ENCODE measurements around the gene RTP3. TPM values are rescaled to one million over a fixed set of nuclear protein-coding genes. Genes with fewer than 3 reads are reported as not detected.

Gene RTP3
- polyA plus RNA-seq, 1 donor from 2014 or later, result not detected

GRCh38 chr3:46496746-46497555 lies 825 bp upstream of the RTP3 start:
- no peak overlapping the region for H3K4me2 ChIP-seq (ENCODE audit: low read length)
- no peak overlapping the region for H3K9ac ChIP-seq (ENCODE audit: low read length)

More at GRCh38 chr3:46496746-46497555, 825 bp upstream of the RTP3 start:
- Histone ChIP-seq H3K4me3 (ENCODE audit: low read length) (no peak overlapping the region), H3K9me2 (ENCODE audit: insufficient read depth, low read length) (no peaks in the 10 kb centered on the region), H3K36me3 (ENCODE audit: insufficient read depth, low read length) (no peaks in the 10 kb centered on the region), H4K20me1 (ENCODE audit: insufficient read depth) (no peaks in the 10 kb centered on the region), H2AFZ (ENCODE audit: low read depth, low read length) (no peak overlapping the region), H3K27ac (ENCODE audit: low read length) (no peak overlapping the region), H3K79me2 (replicated peaks; ENCODE audit: insufficient read depth, low read length) (no peaks in the 10 kb centered on the region), H3K27me3 (ENCODE audit: insufficient read depth, low read depth, low read length) (no peaks in the 10 kb centered on the region), H3F3A (ENCODE audit: insufficient read depth, low read length, poor library complexity, severe bottlenecking) (no peaks in the 10 kb centered on the region), H3K9me3 (ENCODE audit: low read length) (no peaks in the 10 kb centered on the region)
- TF ChIP-seq CTCF (IDR thresholded peaks at IDR 0.05; ENCODE audit: poor library complexity, severe bottlenecking) (no peak), RAD21 (conservative IDR thresholded peaks at IDR 0.05) (no peak), EP300 (conservative IDR thresholded peaks at IDR 0.05; ENCODE audit: poor library complexity, severe bottlenecking) (no peak), POLR2AphosphoS5 (IDR thresholded peaks at IDR 0.05) (no peak), MXI1 (conservative IDR thresholded peaks at IDR 0.05; ENCODE audit: poor library complexity, severe bottlenecking) (no peak), SMC3 (conservative IDR thresholded peaks at IDR 0.05; ENCODE audit: poor library complexity) (no peak), EZH2 (IDR thresholded peaks at IDR 0.05; ENCODE audit: borderline replicate concordance, insufficient read depth, low read length, poor library complexity, severe bottlenecking) (no peak), TAF1 (IDR thresholded peaks at IDR 0.05; ENCODE audit: low read depth) (no peak), REST (IDR thresholded peaks at IDR 0.05; ENCODE audit: borderline replicate concordance) (no peak)

Measured in neural cell (in vitro differentiated cells).